HFF-Myc (cell line): ENCODE results near the gene RCOR1.

Experiments
- DNase-seq: peaks from one replicate; pipeline ENCODE4 v3.0.0-alpha.2; 2011; ENCODE audit warnings: low read depth; ENCODE audit errors: extremely low read depth
- H3K4me3 ChIP-seq: replicated peaks from 2 replicates; pipeline ENCODE4 v1.5.1; 2011; ENCODE audit warnings: low read depth, mild to moderate bottlenecking, control low read depth, low read length
- CTCF ChIP-seq: IDR thresholded peaks from 2 replicates; pipeline ENCODE4 v1.5.1; 2012; ENCODE audit warnings: mild to moderate bottlenecking, low read depth, low read length, control low read depth; ENCODE audit errors: missing control alignments

RCOR1 gene

DNA sequence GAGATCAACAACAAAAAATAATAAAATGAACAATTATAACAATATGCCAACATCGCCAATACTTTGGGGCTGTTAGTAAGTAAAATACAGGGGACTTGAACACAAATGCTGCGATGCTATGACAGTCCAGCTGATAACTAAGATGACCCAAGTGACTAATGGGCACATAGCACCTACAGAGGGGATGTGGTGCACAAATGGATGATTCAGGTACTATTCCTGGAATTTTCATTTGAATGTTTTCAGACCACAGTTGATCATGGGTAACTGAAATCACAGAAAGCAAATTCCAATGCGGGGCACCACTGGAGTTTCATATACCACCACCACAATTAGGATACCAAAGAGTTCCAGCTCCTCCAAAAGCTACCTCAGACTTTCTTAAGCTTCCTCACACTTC is 82.9 kb downstream of the RCOR1 start:
- TF ChIP-seq CTCF, result no peak
- no peak overlapping the region for H3K4me3 ChIP-seq
- no peak for DNase-seq

GRCh38 chr14:102678394-102678793 is 85.9 kb downstream of the RCOR1 start:
- no peak overlapping the region for H3K4me3 ChIP-seq
- no peak for TF ChIP-seq CTCF
- DNase-seq, result no peak

DNA sequence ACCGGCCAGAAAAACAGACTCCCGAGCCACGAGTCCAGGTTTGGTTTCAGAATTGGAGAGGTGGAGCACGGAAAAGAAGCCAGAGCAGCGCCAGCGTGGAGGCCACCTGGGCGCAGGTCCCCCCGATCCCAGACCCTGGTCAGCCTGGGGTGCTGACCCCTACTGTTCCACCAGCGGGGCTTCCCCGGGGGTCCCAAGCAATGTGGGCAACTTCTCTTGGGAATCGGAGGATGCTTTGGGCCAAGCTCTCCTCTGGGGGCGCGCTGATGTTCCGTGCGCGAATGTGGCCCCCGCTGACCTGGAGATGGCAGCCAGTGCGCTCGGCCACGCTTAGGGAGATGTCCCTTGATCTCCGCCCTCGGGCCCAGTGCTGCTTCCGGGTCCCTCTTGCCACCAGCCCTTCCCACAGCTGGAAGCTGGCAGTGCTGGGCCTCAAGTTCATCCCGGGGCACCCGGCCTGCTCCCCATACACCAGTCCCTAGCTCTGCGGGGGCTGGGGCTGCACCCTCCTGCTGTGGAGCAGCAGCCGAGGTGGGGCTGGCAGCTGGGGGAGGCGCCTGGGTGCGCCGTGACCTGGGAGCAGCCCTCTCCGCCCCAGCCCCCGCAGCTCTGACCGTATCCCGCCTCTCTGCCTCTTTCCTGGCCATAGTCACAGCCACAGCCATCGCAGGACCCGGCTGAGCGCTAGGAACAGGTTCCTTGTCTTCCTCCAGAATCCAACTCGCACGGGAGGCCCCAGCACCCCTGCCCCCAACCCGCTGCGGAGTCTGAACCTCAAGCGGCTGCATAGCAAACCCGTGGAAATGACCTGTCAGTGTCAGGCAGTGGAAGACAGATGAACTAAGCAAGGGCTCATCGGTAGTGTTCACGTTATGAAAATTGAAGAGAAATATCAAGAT is 91.2 kb downstream of the RCOR1 start:
- DNase-seq, result no peak
- no peak for TF ChIP-seq CTCF
- no peak overlapping the region for H3K4me3 ChIP-seq

- H3K4me3 ChIP-seq, result no peak overlapping the region
- TF ChIP-seq CTCF, result no peak
- no peak for DNase-seq
These were observed 91.8 kb downstream of the RCOR1 start for GRCh38 chr14:102684298-102684663.

DNA sequence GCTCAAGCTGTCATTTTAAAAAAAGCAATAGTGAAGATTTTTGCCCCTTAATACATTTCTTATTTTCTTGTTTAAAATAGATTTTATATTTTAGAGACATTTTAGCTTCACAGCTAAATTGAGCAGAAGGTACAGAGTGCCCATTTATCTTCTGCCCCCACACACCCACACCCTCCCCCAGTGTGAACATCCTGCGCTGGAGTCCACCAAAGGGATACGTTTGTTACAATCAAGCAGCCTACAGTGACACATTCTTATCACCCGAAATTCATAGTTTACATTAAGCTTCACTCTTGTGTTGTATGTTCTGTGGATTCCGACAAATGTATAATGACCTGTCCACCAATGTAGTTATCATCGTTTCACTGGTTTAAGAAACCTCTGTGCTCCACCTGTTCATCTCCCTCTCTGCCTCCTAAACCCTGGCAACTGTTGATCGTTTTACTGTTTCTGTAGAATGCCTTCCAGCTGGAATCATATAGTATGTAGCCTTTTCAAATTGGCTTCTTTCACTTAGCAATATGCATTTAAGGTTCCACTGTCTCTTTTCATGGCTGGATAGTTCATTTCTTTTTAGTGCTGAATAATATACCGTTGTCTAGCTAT is 93.8 kb downstream of the RCOR1 start:
- DNase-seq, result no peak
- TF ChIP-seq CTCF, result no peak
- no peak overlapping the region for H3K4me3 ChIP-seq

DNA sequence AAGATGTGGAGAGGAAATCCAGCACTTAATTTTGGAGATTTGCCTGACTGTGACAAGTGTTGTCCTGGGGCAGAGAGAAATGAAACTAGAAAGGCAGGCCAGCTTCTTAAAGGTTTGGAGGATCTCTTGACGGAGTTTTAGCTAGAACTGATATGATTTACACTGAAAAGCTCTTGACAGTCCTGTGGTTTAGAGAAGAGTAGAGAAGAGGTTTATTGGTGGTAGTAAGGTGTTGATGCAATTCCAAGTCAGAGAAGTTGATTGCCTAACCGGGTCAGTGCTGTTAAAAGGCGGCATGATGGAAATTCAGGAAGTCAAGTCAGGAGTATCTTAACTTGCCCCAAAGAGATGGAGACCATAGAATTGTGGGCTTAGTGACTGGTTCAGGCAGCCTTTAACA is 95.8 kb downstream of the RCOR1 start:
- no peak for DNase-seq
- no peak overlapping the region for H3K4me3 ChIP-seq
- no peak for TF ChIP-seq CTCF
